GM10266 (cell line): Measurements from ENCODE around the gene PANX2.

Experiments used
- DNase-seq: peaks from one replicate; pipeline ENCODE4 v3.0.0; 2012; ENCODE audit errors: extremely low spot score
- CTCF ChIP-seq: IDR thresholded peaks from 2 replicates; pipeline ENCODE4 v1.5.1; 2012; ENCODE audit warnings: mild to moderate bottlenecking, low read depth; ENCODE audit not compliant: control insufficient read depth, insufficient read depth; ENCODE audit errors: missing control alignments

PANX2 gene

GRCh38 chr22:50170453-50171318 lies at the start of gene PANX2:
Gene PANX2 (plus strand): TSS chr22:50170731. CDS start chr22:50170731, 0 bp downstream.
- no peak for TF ChIP-seq CTCF
- no peak for DNase-seq

GRCh38 chr22:50121202-50121740 lies 49.3 kb upstream of the PANX2 start:
- no peak for TF ChIP-seq CTCF

GRCh38 chr22:50123119-50123518 lies 47.4 kb upstream of the PANX2 start:
- no peak for TF ChIP-seq CTCF
- no peak for DNase-seq

More at GRCh38 chr22:50121202-50121740, 49.3 kb upstream of the PANX2 start:
- no peak for DNase-seq

- no peak for DNase-seq
- no peak for TF ChIP-seq CTCF
Observed at GRCh38 chr22:50125029-50125428, 45.5 kb upstream of the PANX2 start.

GRCh38 chr22:50129121-50129736 lies 41.3 kb upstream of the PANX2 start:
- no peak for TF ChIP-seq CTCF
- DNase-seq: no peak

- DNase-seq: no peak
- TF ChIP-seq CTCF: no peak
Observed at GRCh38 chr22:50131894-50132293, 38.6 kb upstream of the PANX2 start.

GRCh38 chr22:50134481-50134880 lies 36.0 kb upstream of the PANX2 start:
- no peak for DNase-seq
- TF ChIP-seq CTCF: no peak
